ENCODE data around the gene PROM1. TPM values are rescaled to one million over a fixed set of nuclear protein-coding genes. Genes with fewer than 3 reads are reported as not detected.

The PROM1 gene
- polyA plus RNA-seq, 1 donor = 22.5 TPM

Other genes with a start within 250 kb of the PROM1 start
- gene FGFBP1, start 145.3 kb downstream of the PROM1 start, polyA plus RNA-seq = 0.16 TPM
- gene FGFBP2, start 120.8 kb downstream of the PROM1 start, polyA plus RNA-seq = 0.39 TPM
- 29.4 TPM for gene TAPT1, start 142.4 kb upstream of the PROM1 start, polyA plus RNA-seq